WTC11 (cell line): ENCODE results near the gene DCTD. TPM values are rescaled to one million over a fixed set of nuclear protein-coding genes. Genes with fewer than 3 reads are reported as not detected.

ENCODE experiments used
- ATAC-seq: fragments of 200-7000 bp; cut with Tn5 transposase; 2 replicates; pipeline ENCODE4 v1.10.0; 2021; ENCODE audit warnings: mild to moderate bottlenecking, moderate library complexity
- CTCF ChIA-PET: fragments of 300-600 bp; sonication (Branson Sonifier 250); formaldehyde crosslinking; loops from one replicate; lab custom pipeline; 2021; ENCODE audit warnings: antibody characterized with exemption; lab: Charles Lee
- POLR2A ChIA-PET: fragments of 350-600 bp; sonication (Branson Sonifier 250); formaldehyde crosslinking; loops from one replicate; lab custom pipeline; 2021; ENCODE audit warnings: antibody characterized with exemption; lab: Charles Lee
- DNase-seq: peaks from one replicate; pipeline ENCODE4 v3.0.0; 2021; ENCODE audit warnings: low spot score
- H3K27ac Mint-ChIP-seq: 2 replicates; pipeline ENCODE4 v1.8.0; 2021; ENCODE audit warnings: mixed read lengths
- H3K27me3 Mint-ChIP-seq: 2 replicates; pipeline ENCODE4 v1.8.0; 2021; ENCODE audit warnings: low read depth, mild to moderate bottlenecking, moderate library complexity, mixed read lengths
- H3K36me3 Mint-ChIP-seq: 2 replicates; pipeline ENCODE4 v1.8.0; 2021; ENCODE audit warnings: mixed read lengths
- H3K4me1 Mint-ChIP-seq: 2 replicates; pipeline ENCODE4 v1.8.0; 2022; ENCODE audit warnings: mixed read lengths
- H3K4me3 Mint-ChIP-seq: 2 replicates; pipeline ENCODE4 v1.8.0; 2021; ENCODE audit warnings: mild to moderate bottlenecking, moderate library complexity, mixed read lengths
- H3K9me3 Mint-ChIP-seq: 2 replicates; pipeline ENCODE4 v1.8.0; 2021; ENCODE audit warnings: mixed read lengths
- FOXJ3 ChIP-seq: sonication (generic); formaldehyde crosslinking; IDR thresholded peaks from 2 replicates; pipeline ENCODE4 v1.9.0; 2021; ENCODE audit warnings: missing genetic modification reagents, mild to moderate bottlenecking, borderline replicate concordance
- GABPB1 ChIP-seq: sonication (generic); formaldehyde crosslinking; IDR thresholded peaks from 2 replicates; pipeline ENCODE4 v1.8.1; 2023; ENCODE audit warnings: mild to moderate bottlenecking, missing genetic modification reagents
- HMGA2 ChIP-seq: fragments of 250-450 bp; sonication (Bioruptor Pico); IDR thresholded peaks from 2 replicates; pipeline ENCODE4 v1.4.0; 2021; ENCODE audit warnings: mild to moderate bottlenecking, moderate library complexity
- JUN ChIP-seq: sonication (generic); formaldehyde crosslinking; IDR thresholded peaks from 2 replicates; pipeline ENCODE4 v1.8.0; 2023; ENCODE audit warnings: mild to moderate bottlenecking, missing genetic modification reagents
- KAT7 ChIP-seq: sonication (generic); formaldehyde crosslinking; IDR thresholded peaks from 2 replicates; pipeline ENCODE4 v1.8.1; 2023; ENCODE audit warnings: missing genetic modification reagents, mild to moderate bottlenecking, borderline replicate concordance
- MAX ChIP-seq: sonication (generic); formaldehyde crosslinking; IDR thresholded peaks from 2 replicates; pipeline ENCODE4 v1.8.0; 2022; ENCODE audit warnings: mild to moderate bottlenecking, missing genetic modification reagents
- MXD4 ChIP-seq: fragments of 250-450 bp; sonication (Bioruptor Pico); IDR thresholded peaks from 2 replicates; pipeline ENCODE4 v1.8.0; 2021; ENCODE audit warnings: mild to moderate bottlenecking, moderate library complexity, borderline replicate concordance
- NR2C2 ChIP-seq: sonication (generic); formaldehyde crosslinking; IDR thresholded peaks from 2 replicates; pipeline ENCODE4 v1.8.0; 2022; ENCODE audit warnings: mild to moderate bottlenecking, missing genetic modification reagents
- NR3C1 ChIP-seq: sonication (generic); formaldehyde crosslinking; conservative IDR thresholded peaks from 2 replicates; pipeline ENCODE4 v1.8.1; 2023; ENCODE audit warnings: low read depth, mild to moderate bottlenecking, missing genetic modification reagents
- STAT6 ChIP-seq: sonication (generic); formaldehyde crosslinking; conservative IDR thresholded peaks from 2 replicates; pipeline ENCODE4 v1.8.1; 2023; ENCODE audit warnings: mild to moderate bottlenecking, low read depth, missing genetic modification reagents, moderate library complexity
- TP53 ChIP-seq: sonication (generic); formaldehyde crosslinking; IDR thresholded peaks from 2 replicates; pipeline ENCODE4 v1.8.1; 2023; ENCODE audit warnings: mild to moderate bottlenecking, missing genetic modification reagents
- USF2 ChIP-seq: sonication (generic); formaldehyde crosslinking; IDR thresholded peaks from 2 replicates; pipeline ENCODE4 v1.8.1; 2023; ENCODE audit warnings: mild to moderate bottlenecking, missing genetic modification reagents, moderate library complexity
- ZBTB21 ChIP-seq: sonication (generic); formaldehyde crosslinking; IDR thresholded peaks from 2 replicates; pipeline ENCODE4 v1.8.1; 2023; ENCODE audit warnings: mild to moderate bottlenecking, missing genetic modification reagents, borderline replicate concordance
- ZNF263 ChIP-seq: sonication (generic); formaldehyde crosslinking; IDR thresholded peaks from 2 replicates; pipeline ENCODE4 v1.8.1; 2022; ENCODE audit warnings: low read depth, mild to moderate bottlenecking, moderate library complexity, missing genetic modification reagents
- ZNF416 ChIP-seq: fragments of 250-450 bp; sonication (Bioruptor Pico); IDR thresholded peaks from 2 replicates; pipeline ENCODE4 v1.9.0; 2021; ENCODE audit warnings: mild to moderate bottlenecking, inconsistent platforms
- ZNF671 ChIP-seq: fragments of 250-450 bp; sonication (Bioruptor Pico); IDR thresholded peaks from 2 replicates; pipeline ENCODE4 v1.8.0; 2021; ENCODE audit warnings: mild to moderate bottlenecking
- total RNA-seq: library from RNA; stranded (reverse); gene quantifications from 3 replicates; pipeline ENCODE4 v1.2.3, GENCODE V29; 2021
- TF ChIP-seq, protein P1 (sequence below): sonication (generic); formaldehyde crosslinking; IDR thresholded peaks from 2 replicates; pipeline ENCODE4 v1.8.0; 2023; ENCODE audit warnings: missing genetic modification reagents
- TF ChIP-seq, protein P2 (sequence below): fragments of 200-600 bp; IDR thresholded peaks from 2 replicates; pipeline ENCODE4 v1.8.0; 2022; ENCODE audit warnings: antibody characterized with exemption
- TF ChIP-seq, protein P3 (sequence below): fragments of 250-450 bp; sonication (Bioruptor Pico); IDR thresholded peaks from 2 replicates; pipeline ENCODE4 v1.9.0; 2021; ENCODE audit warnings: mild to moderate bottlenecking, borderline replicate concordance
- TF ChIP-seq, protein P4 (sequence below): sonication (generic); formaldehyde crosslinking; IDR thresholded peaks from 2 replicates; pipeline ENCODE4 v1.8.0; 2023; ENCODE audit warnings: mild to moderate bottlenecking, missing genetic modification reagents

Gene DCTD
- total RNA-seq, 1 experiment from 2014 or later = 56.8 TPM

DNA sequence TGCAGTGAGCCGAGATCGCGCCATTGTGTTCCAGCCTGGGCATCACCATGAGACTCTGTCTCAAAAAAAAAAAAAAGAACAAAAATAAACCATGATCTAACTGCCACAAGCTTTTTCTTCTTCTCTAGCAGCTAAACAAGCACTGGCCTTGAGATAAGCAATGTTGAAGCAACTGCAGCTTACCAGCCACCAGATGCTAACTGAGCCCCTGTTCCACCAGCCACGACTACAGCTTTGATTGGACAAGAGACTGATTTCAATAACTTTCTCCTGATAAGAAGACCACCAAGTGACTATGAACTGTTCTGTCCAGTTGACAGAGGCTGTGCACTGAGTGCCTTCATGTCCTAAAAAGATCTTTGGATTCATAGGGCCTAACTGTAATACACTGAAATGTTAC is 58.5 kb downstream of the DCTD start:
- TF ChIP-seq MXD4 (CRISPR knock-in tag) (no peak), FOXJ3 (no peak), KAT7 (CRISPR knock-in tag) (no peak), ZNF416 (no peak), MAX (CRISPR knock-in tag) (no peak), NR2C2 (CRISPR knock-in tag) (no peak), STAT6 (CRISPR knock-in tag) (no peak), NR3C1 (no peak), GABPB1 (no peak), ZBTB21 (no peak), ZNF671 (CRISPR knock-in tag) (no peak), HMGA2 (CRISPR knock-in tag) (no peak), JUN (CRISPR knock-in tag) (no peak), USF2 (CRISPR knock-in tag) (no peak), TP53 (no peak), ZNF263 (CRISPR knock-in tag) (no peak)
- TF ChIP-seq, protein P1, sequence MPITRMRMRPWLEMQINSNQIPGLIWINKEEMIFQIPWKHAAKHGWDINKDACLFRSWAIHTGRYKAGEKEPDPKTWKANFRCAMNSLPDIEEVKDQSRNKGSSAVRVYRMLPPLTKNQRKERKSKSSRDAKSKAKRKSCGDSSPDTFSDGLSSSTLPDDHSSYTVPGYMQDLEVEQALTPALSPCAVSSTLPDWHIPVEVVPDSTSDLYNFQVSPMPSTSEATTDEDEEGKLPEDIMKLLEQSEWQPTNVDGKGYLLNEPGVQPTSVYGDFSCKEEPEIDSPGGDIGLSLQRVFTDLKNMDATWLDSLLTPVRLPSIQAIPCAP (CRISPR knock-in tag) = no peak
- TF ChIP-seq, protein P2, sequence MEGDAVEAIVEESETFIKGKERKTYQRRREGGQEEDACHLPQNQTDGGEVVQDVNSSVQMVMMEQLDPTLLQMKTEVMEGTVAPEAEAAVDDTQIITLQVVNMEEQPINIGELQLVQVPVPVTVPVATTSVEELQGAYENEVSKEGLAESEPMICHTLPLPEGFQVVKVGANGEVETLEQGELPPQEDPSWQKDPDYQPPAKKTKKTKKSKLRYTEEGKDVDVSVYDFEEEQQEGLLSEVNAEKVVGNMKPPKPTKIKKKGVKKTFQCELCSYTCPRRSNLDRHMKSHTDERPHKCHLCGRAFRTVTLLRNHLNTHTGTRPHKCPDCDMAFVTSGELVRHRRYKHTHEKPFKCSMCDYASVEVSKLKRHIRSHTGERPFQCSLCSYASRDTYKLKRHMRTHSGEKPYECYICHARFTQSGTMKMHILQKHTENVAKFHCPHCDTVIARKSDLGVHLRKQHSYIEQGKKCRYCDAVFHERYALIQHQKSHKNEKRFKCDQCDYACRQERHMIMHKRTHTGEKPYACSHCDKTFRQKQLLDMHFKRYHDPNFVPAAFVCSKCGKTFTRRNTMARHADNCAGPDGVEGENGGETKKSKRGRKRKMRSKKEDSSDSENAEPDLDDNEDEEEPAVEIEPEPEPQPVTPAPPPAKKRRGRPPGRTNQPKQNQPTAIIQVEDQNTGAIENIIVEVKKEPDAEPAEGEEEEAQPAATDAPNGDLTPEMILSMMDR = no peak
- TF ChIP-seq, protein P3, sequence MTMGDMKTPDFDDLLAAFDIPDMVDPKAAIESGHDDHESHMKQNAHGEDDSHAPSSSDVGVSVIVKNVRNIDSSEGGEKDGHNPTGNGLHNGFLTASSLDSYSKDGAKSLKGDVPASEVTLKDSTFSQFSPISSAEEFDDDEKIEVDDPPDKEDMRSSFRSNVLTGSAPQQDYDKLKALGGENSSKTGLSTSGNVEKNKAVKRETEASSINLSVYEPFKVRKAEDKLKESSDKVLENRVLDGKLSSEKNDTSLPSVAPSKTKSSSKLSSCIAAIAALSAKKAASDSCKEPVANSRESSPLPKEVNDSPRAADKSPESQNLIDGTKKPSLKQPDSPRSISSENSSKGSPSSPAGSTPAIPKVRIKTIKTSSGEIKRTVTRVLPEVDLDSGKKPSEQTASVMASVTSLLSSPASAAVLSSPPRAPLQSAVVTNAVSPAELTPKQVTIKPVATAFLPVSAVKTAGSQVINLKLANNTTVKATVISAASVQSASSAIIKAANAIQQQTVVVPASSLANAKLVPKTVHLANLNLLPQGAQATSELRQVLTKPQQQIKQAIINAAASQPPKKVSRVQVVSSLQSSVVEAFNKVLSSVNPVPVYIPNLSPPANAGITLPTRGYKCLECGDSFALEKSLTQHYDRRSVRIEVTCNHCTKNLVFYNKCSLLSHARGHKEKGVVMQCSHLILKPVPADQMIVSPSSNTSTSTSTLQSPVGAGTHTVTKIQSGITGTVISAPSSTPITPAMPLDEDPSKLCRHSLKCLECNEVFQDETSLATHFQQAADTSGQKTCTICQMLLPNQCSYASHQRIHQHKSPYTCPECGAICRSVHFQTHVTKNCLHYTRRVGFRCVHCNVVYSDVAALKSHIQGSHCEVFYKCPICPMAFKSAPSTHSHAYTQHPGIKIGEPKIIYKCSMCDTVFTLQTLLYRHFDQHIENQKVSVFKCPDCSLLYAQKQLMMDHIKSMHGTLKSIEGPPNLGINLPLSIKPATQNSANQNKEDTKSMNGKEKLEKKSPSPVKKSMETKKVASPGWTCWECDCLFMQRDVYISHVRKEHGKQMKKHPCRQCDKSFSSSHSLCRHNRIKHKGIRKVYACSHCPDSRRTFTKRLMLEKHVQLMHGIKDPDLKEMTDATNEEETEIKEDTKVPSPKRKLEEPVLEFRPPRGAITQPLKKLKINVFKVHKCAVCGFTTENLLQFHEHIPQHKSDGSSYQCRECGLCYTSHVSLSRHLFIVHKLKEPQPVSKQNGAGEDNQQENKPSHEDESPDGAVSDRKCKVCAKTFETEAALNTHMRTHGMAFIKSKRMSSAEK = no peak
- TF ChIP-seq, protein P4, sequence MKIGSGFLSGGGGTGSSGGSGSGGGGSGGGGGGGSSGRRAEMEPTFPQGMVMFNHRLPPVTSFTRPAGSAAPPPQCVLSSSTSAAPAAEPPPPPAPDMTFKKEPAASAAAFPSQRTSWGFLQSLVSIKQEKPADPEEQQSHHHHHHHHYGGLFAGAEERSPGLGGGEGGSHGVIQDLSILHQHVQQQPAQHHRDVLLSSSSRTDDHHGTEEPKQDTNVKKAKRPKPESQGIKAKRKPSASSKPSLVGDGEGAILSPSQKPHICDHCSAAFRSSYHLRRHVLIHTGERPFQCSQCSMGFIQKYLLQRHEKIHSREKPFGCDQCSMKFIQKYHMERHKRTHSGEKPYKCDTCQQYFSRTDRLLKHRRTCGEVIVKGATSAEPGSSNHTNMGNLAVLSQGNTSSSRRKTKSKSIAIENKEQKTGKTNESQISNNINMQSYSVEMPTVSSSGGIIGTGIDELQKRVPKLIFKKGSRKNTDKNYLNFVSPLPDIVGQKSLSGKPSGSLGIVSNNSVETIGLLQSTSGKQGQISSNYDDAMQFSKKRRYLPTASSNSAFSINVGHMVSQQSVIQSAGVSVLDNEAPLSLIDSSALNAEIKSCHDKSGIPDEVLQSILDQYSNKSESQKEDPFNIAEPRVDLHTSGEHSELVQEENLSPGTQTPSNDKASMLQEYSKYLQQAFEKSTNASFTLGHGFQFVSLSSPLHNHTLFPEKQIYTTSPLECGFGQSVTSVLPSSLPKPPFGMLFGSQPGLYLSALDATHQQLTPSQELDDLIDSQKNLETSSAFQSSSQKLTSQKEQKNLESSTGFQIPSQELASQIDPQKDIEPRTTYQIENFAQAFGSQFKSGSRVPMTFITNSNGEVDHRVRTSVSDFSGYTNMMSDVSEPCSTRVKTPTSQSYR (CRISPR knock-in tag) = no peak
- no peak overlapping the region for H3K27ac Mint-ChIP-seq
- H3K4me3 Mint-ChIP-seq = no peak overlapping the region
- POLR2A ChIA-PET = no interaction called here
- H3K4me1 Mint-ChIP-seq = peaks cover 36% of the 10 kb centered on the region
- no peaks in the 10 kb centered on the region for H3K27me3 Mint-ChIP-seq
- DNase-seq = no peak
- CTCF ChIA-PET = no interaction called here
- ATAC-seq = no peak
- H3K36me3 Mint-ChIP-seq = peaks cover 1% of the 10 kb centered on the region; the same call in 1 of the 2 replicates
- peaks cover 13% of the 10 kb centered on the region for H3K9me3 Mint-ChIP-seq
